HCT116 (cell line): ENCODE data around the gene RPF1. TPM values are rescaled to one million over a fixed set of nuclear protein-coding genes. Genes with fewer than 3 reads are reported as not detected.
A peak's percentile ranks its signal among the peaks of the same experiment; 100 is the strongest.

Experiments
- ATAC-seq: fragments of 200-7000 bp; cut with Tn5 transposase; 2 replicates; pipeline ENCODE4 v1.9.1; 2020; ENCODE audit warnings: mild to moderate bottlenecking, moderate library complexity
- BruUV-seq: library from RNA; stranded (reverse); fragments of 400-500 nt; replicated peaks from 2 replicates; lab custom pipeline; 2021; lab: Mats Ljungman, UMichigan
- CTCF ChIA-PET: fragments of 300-600 bp; sonication (Branson Sonifier 250); formaldehyde crosslinking; loops from one replicate; lab custom pipeline; 2021; ENCODE audit warnings: antibody characterized with exemption; lab: Charles Lee
- POLR2A ChIA-PET: fragments of 300-600, 350-600 bp; sonication (Branson Sonifier 250); formaldehyde crosslinking; loops from one replicate; lab custom pipeline; 2021; ENCODE audit warnings: antibody characterized with exemption; lab: Charles Lee
- RAD21 ChIA-PET, 2 experiments: fragments of 300-600 bp; sonication (Branson Sonifier 250); formaldehyde crosslinking; loops; one replicate each; lab custom pipeline; 2023; ENCODE audit warnings: low total read pairs in 2 of 2; ENCODE audit not compliant: uncharacterized antibody in 2 of 2, unreplicated experiment in 2 of 2, low non-redundant PET in 1 of 2; lab: Charles Lee
- DNase-seq: peaks from one replicate; pipeline ENCODE4 v3.0.0-alpha.2; 2010; ENCODE audit warnings: low read depth, low spot score
- H2AFZ ChIP-seq: fragments of 200-600 bp; shearing (Covaris generic), sonication (generic); 2 replicates; pipeline ENCODE4 v1.6.1; 2017; ENCODE audit warnings: low read depth, mixed run types, mixed read lengths, antibody characterized with exemption, low read length; ENCODE audit not compliant: poor library complexity, severe bottlenecking
- H3K27ac ChIP-seq: 2 replicates; pipeline ENCODE4 v1.5.1; 2012; ENCODE audit warnings: low read depth, low read length
- H3K27me3 ChIP-seq: fragments of 200-600 bp; sonication (generic); 2 replicates; pipeline ENCODE4 v1.6.1; 2016; ENCODE audit warnings: mixed run types, low read length, mixed read lengths; ENCODE audit not compliant: insufficient read depth
- H3K36me3 ChIP-seq, 2 experiments: fragments of 200-500 bp in 1 of 2; fragments of 200-600 bp in 1 of 2; sonication (Bioruptor generic) in 1 of 2; sonication (generic) in 1 of 2; 2 replicates each; pipeline versions ENCODE4 v1.5.1 to v1.6.1; 2014 to 2016; ENCODE audit warnings: low read length in 2 of 2, inconsistent platforms in 1 of 2, mixed read lengths in 1 of 2, mixed run types in 1 of 2; ENCODE audit not compliant: insufficient read depth in 2 of 2, control insufficient read depth in 1 of 2
- H3K4me1 ChIP-seq, 2 experiments: fragments of 200-600 bp in 1 of 2; sonication (generic) in 1 of 2; 2 replicates each; pipeline versions ENCODE4 v1.5.1 to v1.6.1; 2012 to 2017; ENCODE audit warnings: low read length in 2 of 2, inconsistent platforms in 1 of 2, mild to moderate bottlenecking in 1 of 2, mixed read lengths in 1 of 2, mixed run types in 1 of 2, moderate library complexity in 1 of 2; ENCODE audit not compliant: insufficient read depth in 2 of 2, control insufficient read depth in 1 of 2
- H3K4me2 ChIP-seq: fragments of 200-600 bp; sonication (generic); 2 replicates; pipeline ENCODE4 v1.6.1; 2017; ENCODE audit warnings: mixed run types, low read length, mixed read lengths
- H3K4me3 ChIP-seq, 2 experiments: fragments of 200-600 bp in 1 of 2; sonication (generic) in 1 of 2; replicated peaks in 1 of 2; 2 replicates each; pipeline ENCODE4 v1.5.1; 2011 to 2016; ENCODE audit warnings: low read length in 2 of 2, control low read depth in 1 of 2, low read depth in 1 of 2, mild to moderate bottlenecking in 1 of 2, mixed read lengths in 1 of 2, mixed run types in 1 of 2
- H3K79me2 ChIP-seq: fragments of 200-600 bp; sonication (generic); 2 replicates; pipeline ENCODE4 v1.6.1; 2017; ENCODE audit warnings: mild to moderate bottlenecking, mixed run types, low read length, moderate library complexity, mixed read lengths; ENCODE audit not compliant: insufficient read depth
- H3K9ac ChIP-seq: fragments of 200-600 bp; sonication (generic); 2 replicates; pipeline ENCODE4 v1.6.1; 2016; ENCODE audit warnings: low read length, mixed read lengths
- H3K9me2 ChIP-seq: fragments of 200-600 bp; sonication (generic), shearing (Covaris generic); 2 replicates; pipeline ENCODE4 v1.6.1; 2017; ENCODE audit warnings: mixed run types, mild to moderate bottlenecking, moderate library complexity; ENCODE audit not compliant: insufficient read depth
- H3K9me3 ChIP-seq, 2 experiments: fragments of 200-500 bp in 1 of 2; fragments of 200-600 bp in 1 of 2; sonication (Bioruptor generic) in 1 of 2; sonication (generic) in 1 of 2; 2 replicates each; pipeline ENCODE4 v1.6.1; 2014 to 2017; ENCODE audit warnings: low read length in 2 of 2, mixed read lengths in 2 of 2, inconsistent platforms in 1 of 2, low read depth in 1 of 2, mild to moderate bottlenecking in 1 of 2, mixed run types in 1 of 2, moderate library complexity in 1 of 2; ENCODE audit not compliant: control insufficient read depth in 1 of 2, insufficient read depth in 1 of 2
- H4K20me1 ChIP-seq: fragments of 200-600 bp; sonication (generic), shearing (Covaris generic); 2 replicates; pipeline ENCODE4 v1.6.1; 2017; ENCODE audit warnings: mixed run types, mild to moderate bottlenecking, moderate library complexity; ENCODE audit not compliant: insufficient read depth
- CEBPB ChIP-seq: IDR thresholded peaks from 2 replicates; pipeline ENCODE4 v1.6.1; 2012; ENCODE audit warnings: low read depth
- EGR1 ChIP-seq: IDR thresholded peaks from 2 replicates; pipeline ENCODE4 v1.6.1; 2012; ENCODE audit warnings: low read depth
- ELF1 ChIP-seq: IDR thresholded peaks from 2 replicates; pipeline ENCODE4 v1.6.1; 2012; ENCODE audit warnings: low read depth, borderline replicate concordance
- EZH2 ChIP-seq: fragments of 200-600 bp; sonication (generic); IDR thresholded peaks from 2 replicates; pipeline ENCODE4 v1.6.1; 2017; ENCODE audit warnings: antibody characterized with exemption, mixed run types
- EZH2phosphoT487 ChIP-seq: fragments of 200-600 bp; IDR thresholded peaks from 2 replicates; pipeline ENCODE4 v1.6.1; 2018; ENCODE audit warnings: antibody characterized with exemption, borderline replicate concordance
- JUND ChIP-seq: IDR thresholded peaks from 2 replicates; pipeline ENCODE4 v1.6.1; 2012
- POLR2A ChIP-seq: IDR thresholded peaks from 2 replicates; pipeline ENCODE4 v1.7.0; 2011; ENCODE audit warnings: borderline replicate concordance; ENCODE audit not compliant: insufficient read depth, insufficient read length; ENCODE audit errors: extremely low read depth
- POLR2AphosphoS5 ChIP-seq: IDR thresholded peaks from 2 replicates; pipeline ENCODE4 v1.6.1; 2011; ENCODE audit warnings: mild to moderate bottlenecking, low read depth, low read length, moderate library complexity
- RAD21 ChIP-seq: IDR thresholded peaks from 2 replicates; pipeline ENCODE4 v1.6.1; 2012; ENCODE audit warnings: low read depth, mild to moderate bottlenecking
- SIN3A ChIP-seq: IDR thresholded peaks from 2 replicates; pipeline ENCODE4 v1.6.1; 2012; ENCODE audit warnings: low read depth
- ZFX ChIP-seq: fragments of 450-650 bp; IDR thresholded peaks from 2 replicates; pipeline ENCODE4 v1.6.1; 2017
- ZNF274 ChIP-seq: fragments of 200-500 bp; sonication (Bioruptor generic); IDR thresholded peaks from 2 replicates; pipeline ENCODE4 v1.6.1; 2014; ENCODE audit warnings: mild to moderate bottlenecking, low read depth, low read length, inconsistent platforms
- intact Hi-C: fragments of 100-400 bp; cut with micrococcal nuclease; formaldehyde crosslinking; loops from 2 replicates; pipeline ENCODE4 v1.10.0; 2022
- total RNA-seq: library from RNA; stranded (reverse); gene quantifications from one replicate; pipeline ENCODE4 v1.2.1, GENCODE V29; 2021; ENCODE audit not compliant: unreplicated experiment
- TF ChIP-seq, protein P1 (sequence below): IDR thresholded peaks from 2 replicates; pipeline ENCODE4 v1.6.1; 2011; ENCODE audit warnings: mild to moderate bottlenecking, low read length, moderate library complexity; ENCODE audit not compliant: insufficient replicate concordance; ENCODE audit errors: extremely low read depth
- TF ChIP-seq, protein P2 (sequence below): IDR thresholded peaks from 2 replicates; pipeline ENCODE4 v1.6.1; 2012
- TF ChIP-seq, protein P3 (sequence below): IDR thresholded peaks from 2 replicates; pipeline ENCODE4 v1.6.1; 2012; ENCODE audit warnings: low read depth

RPF1 gene
- total RNA-seq, 1 experiment from 2014 or later = 86.9 TPM

DNA sequence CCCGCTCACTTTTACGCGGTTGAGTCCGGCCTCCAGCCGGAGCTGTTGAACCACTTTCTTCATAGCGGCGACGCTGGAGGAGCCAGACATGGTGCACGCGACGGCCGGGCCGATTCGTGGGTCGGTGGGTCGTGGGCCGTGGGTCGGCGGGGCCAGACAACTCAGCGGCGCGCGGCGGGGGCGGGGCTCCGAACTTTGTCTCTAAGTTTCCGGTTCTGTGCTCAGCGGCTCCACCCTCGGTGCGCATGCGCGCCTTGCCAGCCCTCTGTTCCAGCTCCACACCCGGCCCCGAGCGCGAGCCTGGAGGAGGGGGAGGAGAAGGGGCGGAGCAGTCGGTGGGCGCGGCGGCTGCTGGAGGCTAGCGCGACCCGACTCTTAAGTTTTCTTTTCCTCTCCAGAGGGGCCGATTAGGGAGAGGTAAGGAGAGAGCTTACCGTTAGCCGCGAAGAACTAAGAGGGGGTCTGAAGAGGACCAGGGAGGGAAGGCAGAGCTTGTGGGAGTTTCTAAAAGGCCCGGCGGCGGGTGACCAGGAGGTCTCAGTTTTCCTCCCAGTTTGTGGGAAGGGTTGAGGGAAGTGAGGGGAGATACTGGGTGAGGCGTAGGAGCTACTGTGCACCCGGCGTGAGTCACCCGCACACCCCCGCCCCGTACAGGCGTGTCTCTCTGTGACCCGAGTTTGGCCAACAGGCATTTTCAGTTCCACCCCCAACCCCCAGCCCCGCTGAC, 27.1 kb downstream of the RPF1 start, which contains the start of the genes GNG5 and SPATA1 (continued):
- TF ChIP-seq, protein P1, sequence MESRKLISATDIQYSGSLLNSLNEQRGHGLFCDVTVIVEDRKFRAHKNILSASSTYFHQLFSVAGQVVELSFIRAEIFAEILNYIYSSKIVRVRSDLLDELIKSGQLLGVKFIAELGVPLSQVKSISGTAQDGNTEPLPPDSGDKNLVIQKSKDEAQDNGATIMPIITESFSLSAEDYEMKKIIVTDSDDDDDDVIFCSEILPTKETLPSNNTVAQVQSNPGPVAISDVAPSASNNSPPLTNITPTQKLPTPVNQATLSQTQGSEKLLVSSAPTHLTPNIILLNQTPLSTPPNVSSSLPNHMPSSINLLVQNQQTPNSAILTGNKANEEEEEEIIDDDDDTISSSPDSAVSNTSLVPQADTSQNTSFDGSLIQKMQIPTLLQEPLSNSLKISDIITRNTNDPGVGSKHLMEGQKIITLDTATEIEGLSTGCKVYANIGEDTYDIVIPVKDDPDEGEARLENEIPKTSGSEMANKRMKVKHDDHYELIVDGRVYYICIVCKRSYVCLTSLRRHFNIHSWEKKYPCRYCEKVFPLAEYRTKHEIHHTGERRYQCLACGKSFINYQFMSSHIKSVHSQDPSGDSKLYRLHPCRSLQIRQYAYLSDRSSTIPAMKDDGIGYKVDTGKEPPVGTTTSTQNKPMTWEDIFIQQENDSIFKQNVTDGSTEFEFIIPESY = peak; percentile 62
- no peak for TF ChIP-seq POLR2A
- TF ChIP-seq EGR1 = peak; percentile 92
- TF ChIP-seq, all 23 proteins: peak for 12

DNA sequence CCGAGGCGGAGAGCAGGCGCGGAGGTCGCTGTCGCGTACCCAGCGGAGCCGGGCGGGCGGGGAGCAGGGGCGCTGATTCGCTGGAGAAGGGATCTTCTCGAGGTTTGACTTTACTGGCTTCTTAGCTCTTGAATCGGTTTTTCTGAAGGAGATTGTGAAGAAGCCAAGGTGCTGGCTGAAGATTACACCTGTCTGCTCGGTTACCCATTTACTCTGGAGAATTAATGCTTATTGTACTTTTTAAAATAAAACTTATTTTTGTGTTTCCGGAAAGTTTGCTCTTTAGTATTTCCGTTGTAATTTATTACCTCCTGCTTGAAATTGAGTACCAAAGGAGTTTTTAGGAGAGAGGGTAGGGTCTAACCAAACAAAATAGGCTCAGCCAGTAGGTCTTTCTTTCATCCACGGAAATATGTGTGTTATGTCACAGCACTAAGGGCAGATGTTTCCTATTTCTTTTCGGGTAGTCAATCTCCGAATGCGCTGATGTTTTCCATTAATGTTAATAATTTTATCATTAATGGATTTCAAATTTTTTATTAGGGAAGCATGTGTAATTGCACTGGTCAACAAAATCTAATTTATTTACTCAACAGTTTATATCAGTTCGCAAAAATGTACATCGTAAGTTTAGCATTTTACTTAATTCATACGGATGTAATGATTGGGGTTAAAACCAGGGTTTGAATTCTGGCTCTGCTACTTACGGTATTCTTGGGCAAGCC, 27.8 kb downstream of the RPF1 start:
- H3K4me2 ChIP-seq = peak overlapping the region; percentile 82
- peak overlapping the region; percentile 83 to 85 for H3K4me3 ChIP-seq
- peaks cover 52% of the 10 kb centered on the region for H3K79me2 ChIP-seq
- peak overlapping the region; percentile 86 for H3K9ac ChIP-seq
- no peak for TF ChIP-seq ELF1
- TF ChIP-seq, protein P2, sequence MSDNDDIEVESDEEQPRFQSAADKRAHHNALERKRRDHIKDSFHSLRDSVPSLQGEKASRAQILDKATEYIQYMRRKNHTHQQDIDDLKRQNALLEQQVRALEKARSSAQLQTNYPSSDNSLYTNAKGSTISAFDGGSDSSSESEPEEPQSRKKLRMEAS = peak; percentile 9; the same call in 1 of the 2 replicates
- peak; percentile 24; the same call in 1 of the 2 replicates for TF ChIP-seq RAD21
- TF ChIP-seq, protein P3, sequence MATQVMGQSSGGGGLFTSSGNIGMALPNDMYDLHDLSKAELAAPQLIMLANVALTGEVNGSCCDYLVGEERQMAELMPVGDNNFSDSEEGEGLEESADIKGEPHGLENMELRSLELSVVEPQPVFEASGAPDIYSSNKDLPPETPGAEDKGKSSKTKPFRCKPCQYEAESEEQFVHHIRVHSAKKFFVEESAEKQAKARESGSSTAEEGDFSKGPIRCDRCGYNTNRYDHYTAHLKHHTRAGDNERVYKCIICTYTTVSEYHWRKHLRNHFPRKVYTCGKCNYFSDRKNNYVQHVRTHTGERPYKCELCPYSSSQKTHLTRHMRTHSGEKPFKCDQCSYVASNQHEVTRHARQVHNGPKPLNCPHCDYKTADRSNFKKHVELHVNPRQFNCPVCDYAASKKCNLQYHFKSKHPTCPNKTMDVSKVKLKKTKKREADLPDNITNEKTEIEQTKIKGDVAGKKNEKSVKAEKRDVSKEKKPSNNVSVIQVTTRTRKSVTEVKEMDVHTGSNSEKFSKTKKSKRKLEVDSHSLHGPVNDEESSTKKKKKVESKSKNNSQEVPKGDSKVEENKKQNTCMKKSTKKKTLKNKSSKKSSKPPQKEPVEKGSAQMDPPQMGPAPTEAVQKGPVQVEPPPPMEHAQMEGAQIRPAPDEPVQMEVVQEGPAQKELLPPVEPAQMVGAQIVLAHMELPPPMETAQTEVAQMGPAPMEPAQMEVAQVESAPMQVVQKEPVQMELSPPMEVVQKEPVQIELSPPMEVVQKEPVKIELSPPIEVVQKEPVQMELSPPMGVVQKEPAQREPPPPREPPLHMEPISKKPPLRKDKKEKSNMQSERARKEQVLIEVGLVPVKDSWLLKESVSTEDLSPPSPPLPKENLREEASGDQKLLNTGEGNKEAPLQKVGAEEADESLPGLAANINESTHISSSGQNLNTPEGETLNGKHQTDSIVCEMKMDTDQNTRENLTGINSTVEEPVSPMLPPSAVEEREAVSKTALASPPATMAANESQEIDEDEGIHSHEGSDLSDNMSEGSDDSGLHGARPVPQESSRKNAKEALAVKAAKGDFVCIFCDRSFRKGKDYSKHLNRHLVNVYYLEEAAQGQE = no peak
- no peak; the same call in 1 of the 2 replicates for TF ChIP-seq POLR2AphosphoS5
- TF ChIP-seq POLR2A = no peak
- TF ChIP-seq ZNF274 = no peak
- TF ChIP-seq SIN3A = peak; percentile 3; the same call in 1 of the 2 replicates
- TF ChIP-seq EZH2phosphoT487 = no peak
- TF ChIP-seq CEBPB = no peak
- TF ChIP-seq EGR1 = no peak
- TF ChIP-seq EZH2 = no peak
- TF ChIP-seq ZFX = no peak
- TF ChIP-seq JUND = no peak
- no peaks in the 10 kb centered on the region for H3K9me2 ChIP-seq
- H2AFZ ChIP-seq = peak overlapping the region; percentile 3
- peaks cover 0 to 5% of the 10 kb centered on the region in 2 experiments; a peak in 1 of 4 replicates for H3K36me3 ChIP-seq
- peak overlapping the region; percentile 83 for H3K27ac ChIP-seq
- H4K20me1 ChIP-seq = 0 out of 2 replicates have a peak, but pooled peaks cover 8% of the 10 kb centered on the region
- peaks cover 0 to 9% of the 10 kb centered on the region in 2 experiments; a peak in 2 of 4 replicates for H3K9me3 ChIP-seq
- ATAC-seq = no peak
- peaks cover 21 to 37% of the 10 kb centered on the region in 2 experiments for H3K4me1 ChIP-seq
- no peaks in the 10 kb centered on the region for H3K27me3 ChIP-seq
- RAD21 ChIA-PET = interaction anchor here in 1 of 2 experiments (0.5 kb wide), 1 partner anchor 113 kb away, joined by 3 read pairs; no protein-coding TSS in a partner anchor
- POLR2A ChIA-PET = interaction anchor here (0.9 to 2.3 kb wide), 10 partner anchors 9 to 366 kb away, joined by 3 to 12 read pairs (median 5); partner anchors contain the start of genes CTBS and PRKACB
- CTCF ChIA-PET = interaction anchor here (1.0 to 1.4 kb wide), 2 partner anchors 362 to 366 kb away, joined by 3 to 5 read pairs; partner anchors contain the start of gene PRKACB
- no peak for DNase-seq
- BruUV-seq = TSS peak; percentile 81
- intact Hi-C loops = loop anchor here (2.0 to 10.0 kb wide), 4 partner anchors 68 to 365 kb away; partner anchors contain the start of genes CTBS and PRKACB
